Stimulated activated CD4-positive, alpha-beta T cell treated with anti-CD3 and anti-CD28 coated beads, TNF-alpha, amount 100 ng/mL, for 4 hours (primary cell): ENCODE results near the gene PIK3R4.
A peak's percentile ranks its signal among the peaks of the same experiment; 100 is the strongest.

Source experiments
- DNase-seq, 3 experiments: peaks; one replicate each; pipeline ENCODE4 v3.0.0-alpha.2; 2020; ENCODE audit warnings: low read depth in 3 of 3

PIK3R4 gene

GRCh38 chr3:130746246-130747039 lies at the start of gene PIK3R4:
Gene PIK3R4 (minus strand): TSS chr3:130746829. CDS start chr3:130745218, 1,611 bp downstream.
- peak; percentile 79 to 93 (median 90) for DNase-seq

- no peak for DNase-seq
These were observed 48.8 kb upstream of the PIK3R4 start for GRCh38 chr3:130795396-130795795.

DNA sequence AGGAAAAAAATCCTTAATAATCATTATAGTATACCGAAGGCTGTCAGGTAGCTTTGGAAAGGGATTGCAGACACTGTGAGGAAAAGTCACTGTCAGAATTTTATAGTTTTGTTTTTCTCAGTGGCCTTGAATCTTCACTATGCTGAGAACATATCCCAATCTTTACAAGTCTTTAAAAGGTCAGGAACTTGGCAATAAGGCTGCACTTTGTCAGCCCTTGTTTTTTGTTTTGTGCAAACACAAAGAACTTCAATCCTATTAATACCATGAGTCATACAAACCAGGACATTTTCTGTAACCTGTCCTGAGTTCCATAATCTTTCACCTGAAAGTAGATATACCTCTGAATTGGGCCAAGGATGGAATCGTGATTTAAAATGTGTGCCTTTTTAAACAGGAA lies 45.6 kb upstream of the PIK3R4 start:
- DNase-seq = no peak

- DNase-seq = no peak
These were observed 43.2 kb upstream of the PIK3R4 start for GRCh38 chr3:130789782-130790322.

- DNase-seq = no peak
These were observed 40.9 kb upstream of the PIK3R4 start for GRCh38 chr3:130787422-130788068.

DNA sequence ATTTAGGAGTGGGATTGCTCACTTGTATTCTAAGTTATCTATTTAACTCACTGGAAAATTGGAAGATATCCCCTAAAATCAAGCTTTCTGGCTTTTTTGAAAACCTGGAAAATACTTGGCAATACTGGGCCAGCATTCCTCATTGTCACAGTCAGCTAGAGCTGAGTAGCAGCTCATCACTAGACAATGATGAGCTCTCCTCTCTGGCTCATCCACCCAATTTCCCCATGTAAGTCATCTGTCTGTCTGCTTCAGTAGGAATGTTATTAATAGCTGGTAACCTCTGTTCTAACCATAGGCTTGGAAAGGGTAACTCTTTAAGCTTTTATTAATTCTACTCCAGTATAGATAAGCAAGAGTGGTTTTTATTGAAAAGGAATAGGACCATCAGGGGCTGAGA lies 39.7 kb upstream of the PIK3R4 start:
- DNase-seq = no peak

GRCh38 chr3:130783629-130784028 lies 37.0 kb upstream of the PIK3R4 start:
- DNase-seq = no peak

DNA sequence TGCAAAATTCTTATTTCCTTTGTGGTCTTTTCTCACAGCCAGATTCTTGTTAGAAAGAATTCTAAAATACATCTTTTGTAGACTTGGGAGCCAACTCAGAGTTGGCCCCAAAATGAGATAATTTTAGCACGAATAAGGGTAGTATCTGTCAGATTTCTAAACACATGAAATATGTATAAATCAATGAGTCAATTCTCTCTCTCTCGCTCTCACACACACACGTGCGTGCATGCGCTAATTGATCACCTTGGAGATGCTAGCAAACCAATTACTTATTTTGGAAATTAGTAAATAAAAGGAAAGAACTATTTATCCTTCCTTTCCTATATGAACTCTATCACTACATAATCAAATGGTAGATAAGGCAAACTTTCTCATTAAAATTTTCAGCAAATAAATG lies 32.9 kb upstream of the PIK3R4 start:
- no peak for DNase-seq

DNA sequence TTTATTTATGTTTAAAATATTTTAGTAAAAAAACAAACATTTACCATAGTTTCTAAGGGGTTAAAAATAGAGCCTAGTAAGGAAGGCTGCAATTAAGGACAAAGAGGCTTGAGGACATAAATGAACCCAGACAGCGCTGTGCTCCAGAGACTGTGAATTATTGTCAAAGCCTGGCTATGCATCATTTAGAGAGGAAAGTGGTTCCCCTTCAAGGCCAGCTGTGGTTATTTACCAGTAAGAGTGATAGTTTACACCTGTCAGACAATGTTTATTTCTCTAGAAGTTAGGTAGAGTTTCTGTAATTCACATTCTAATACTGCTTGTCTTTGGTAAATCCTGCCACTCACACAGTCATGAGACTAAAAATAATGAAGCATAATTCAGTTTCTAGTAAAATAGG lies 32.4 kb upstream of the PIK3R4 start:
- no peak for DNase-seq

DNA sequence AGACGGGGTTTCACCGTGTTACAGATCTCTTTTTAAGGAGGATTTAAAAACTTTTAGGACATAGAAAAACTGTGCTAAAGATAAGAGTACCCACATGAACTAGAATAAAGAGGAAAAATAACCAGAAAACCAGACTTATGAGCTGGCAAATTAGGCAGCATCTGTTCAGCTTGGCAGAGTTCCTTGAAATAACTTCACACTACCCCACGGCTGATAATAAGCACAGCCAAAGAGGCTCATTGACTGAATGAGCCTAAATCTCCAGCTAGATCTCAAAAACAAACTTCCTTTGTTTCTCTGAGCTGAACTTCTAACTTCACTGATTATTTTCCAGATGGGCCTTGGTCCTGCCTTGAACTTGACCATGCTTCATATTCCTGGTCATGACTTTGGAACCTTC lies 26.7 kb upstream of the PIK3R4 start:
- DNase-seq = no peak

DNA sequence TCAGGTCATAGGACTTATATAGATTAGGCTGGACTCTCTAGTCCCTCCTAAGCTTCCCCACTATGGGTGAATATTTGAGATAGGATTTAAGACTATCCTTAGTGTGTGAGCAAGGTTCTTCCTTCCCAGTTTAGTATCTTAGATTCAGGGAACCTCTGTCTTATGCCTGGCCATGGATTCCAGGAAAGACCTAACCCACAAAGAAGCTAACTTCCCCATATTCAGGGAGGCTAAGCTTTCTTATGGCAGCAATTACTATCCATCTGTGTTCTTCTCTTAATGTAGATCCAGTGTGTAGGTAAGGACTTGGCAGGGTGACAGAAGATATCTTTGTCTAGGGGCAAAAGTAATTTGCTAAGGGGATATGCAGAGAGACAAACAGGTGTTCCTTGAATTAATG lies 25.5 kb upstream of the PIK3R4 start:
- DNase-seq = no peak

GRCh38 chr3:130770644-130771043 lies 24.0 kb upstream of the PIK3R4 start:
- no peak for DNase-seq

DNA sequence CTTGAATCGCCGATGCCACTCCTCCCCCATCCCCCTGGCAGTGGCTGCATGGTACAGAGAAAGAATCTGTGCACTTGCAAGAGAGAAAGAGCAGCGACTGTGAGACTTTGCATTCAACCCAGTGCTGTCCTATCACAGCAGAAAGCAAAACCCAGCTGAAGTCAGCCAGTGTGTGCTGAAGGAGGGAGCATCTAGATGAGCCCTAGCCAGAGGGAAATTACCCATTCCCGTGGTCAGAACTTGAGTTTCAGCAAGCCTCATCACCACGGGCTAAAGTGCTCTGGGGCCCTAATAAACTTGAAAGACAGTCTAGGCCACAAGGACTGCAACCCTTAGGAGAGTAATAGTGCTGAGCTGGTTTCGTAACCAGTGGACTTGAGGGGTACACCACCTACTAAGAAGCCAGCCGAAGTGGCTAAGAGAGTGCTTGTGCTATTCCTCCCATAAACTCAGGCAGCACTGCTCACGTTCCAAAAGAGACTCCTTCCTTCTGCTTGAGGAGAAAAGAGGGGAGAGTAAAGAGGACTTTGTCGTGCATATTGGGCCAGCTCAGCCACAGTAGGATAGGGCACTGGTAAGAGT lies 15.2 kb upstream of the PIK3R4 start:
- DNase-seq = no peak

GRCh38 chr3:130760922-130761321 lies 14.3 kb upstream of the PIK3R4 start:
- DNase-seq = no peak

GRCh38 chr3:130759692-130760338 lies 13.2 kb upstream of the PIK3R4 start:
- DNase-seq = peak in 2 of 3 experiments; percentile 10 to 28

DNA sequence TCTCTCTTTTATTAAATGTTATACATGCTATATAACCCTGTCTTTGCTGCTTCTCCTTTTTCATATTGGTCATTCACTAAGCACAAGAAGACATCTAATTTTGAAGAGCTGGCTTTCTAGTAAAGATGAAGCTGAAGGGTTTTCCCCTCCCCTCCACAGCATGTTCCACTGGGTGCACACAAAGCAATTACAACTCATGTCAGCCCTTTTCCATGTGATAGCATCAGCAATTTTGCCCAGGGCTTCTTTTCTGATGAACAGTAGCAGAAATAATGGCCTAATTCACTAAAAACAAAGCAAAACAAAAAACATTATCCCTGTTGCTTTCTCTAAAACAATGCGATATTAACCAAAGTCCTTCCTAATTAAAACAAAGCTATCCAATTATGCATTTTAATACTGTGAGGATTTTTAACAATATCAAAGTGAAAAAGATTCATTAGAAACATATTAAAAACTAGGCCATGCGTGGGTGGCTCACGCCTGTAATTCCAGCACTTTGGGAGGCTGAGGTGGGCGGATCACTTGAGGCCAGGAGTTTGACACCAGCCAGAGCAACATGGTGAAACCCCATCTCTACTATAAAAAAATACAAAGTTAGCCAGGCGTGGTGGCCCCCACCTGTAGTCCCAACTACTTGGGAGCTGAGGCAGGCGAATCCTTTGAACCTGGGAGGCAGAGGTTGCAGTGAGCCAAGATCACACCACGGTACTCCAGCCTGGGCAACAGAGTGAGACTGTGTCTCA lies 12.2 kb upstream of the PIK3R4 start:
- no peak for DNase-seq

GRCh38 chr3:130757611-130758150 lies 11.1 kb upstream of the PIK3R4 start:
- DNase-seq = no peak

DNA sequence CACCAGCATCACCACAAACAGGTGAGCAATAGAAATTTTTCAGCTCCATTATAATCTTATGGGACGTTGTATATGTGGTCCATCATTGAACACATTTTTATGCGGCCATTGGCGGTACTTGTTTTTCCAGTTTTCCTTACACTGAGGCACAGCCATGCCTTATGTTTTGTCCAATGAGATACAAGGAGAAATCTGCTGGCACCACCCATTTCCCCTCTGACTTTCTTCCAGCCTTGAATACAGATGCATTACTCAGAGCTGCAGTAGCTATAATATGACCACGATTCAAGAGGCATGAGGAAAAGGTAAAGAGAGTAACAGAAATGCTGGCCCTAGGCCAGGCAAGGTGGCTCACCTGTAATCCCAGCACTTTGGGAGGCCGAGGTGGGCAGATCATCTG lies 9.0 kb upstream of the PIK3R4 start:
- no peak for DNase-seq

DNA sequence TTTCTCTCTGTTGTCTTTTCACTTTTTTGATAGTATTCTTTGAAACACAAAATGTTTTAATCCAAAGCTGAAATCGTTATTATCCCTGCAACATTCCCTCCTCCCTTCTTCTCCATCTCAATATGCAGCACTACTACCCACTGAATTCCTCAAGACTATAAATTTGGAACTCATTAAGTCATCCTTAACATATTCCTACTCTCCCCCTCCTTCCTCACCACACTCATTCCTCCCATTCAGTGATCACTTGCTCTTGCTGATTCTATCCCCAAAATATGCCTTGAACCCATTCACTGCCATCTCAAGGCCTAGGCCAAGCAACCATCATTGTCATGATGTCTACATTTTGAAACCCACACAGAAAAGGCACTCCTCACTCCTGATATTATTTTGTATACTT lies 2.4 kb upstream of the PIK3R4 start:
- DNase-seq = no peak

GRCh38 chr3:130748467-130748861 lies 1.8 kb upstream of the PIK3R4 start:
- no peak for DNase-seq

- no peak for DNase-seq
These were observed 3.3 kb downstream of the PIK3R4 start for GRCh38 chr3:130743354-130743753.
